Caco-2 (cell line): ENCODE results near the gene HIGD2B. TPM values are rescaled to one million over a fixed set of nuclear protein-coding genes. Genes with fewer than 3 reads are reported as not detected.

Source experiments
- BruUV-seq: library from RNA; stranded (reverse); fragments of 400-500 nt; replicated peaks from 2 replicates; lab custom pipeline; 2021; lab: Mats Ljungman, UMichigan
- CTCF ChIA-PET: fragments of 300-600 bp; sonication (Branson Sonifier 250); formaldehyde crosslinking; loops from one replicate; lab custom pipeline; 2022; ENCODE audit warnings: antibody characterized with exemption; lab: Charles Lee
- POLR2A ChIA-PET: fragments of 300-600 bp; sonication (Branson Sonifier 250); formaldehyde crosslinking; loops from one replicate; lab custom pipeline; 2022; ENCODE audit warnings: antibody characterized with exemption; lab: Charles Lee
- DNase-seq, 2 experiments: peaks; one replicate each; pipeline versions ENCODE4 v3.0.0 to v3.0.0-alpha.2; 2020 to 2022
- H3K27me3 ChIP-seq: replicated peaks from 2 replicates; pipeline ENCODE4 v1.6.0; 2011; ENCODE audit warnings: low read length; ENCODE audit not compliant: control insufficient read depth, insufficient read depth
- H3K36me3 ChIP-seq: 2 replicates; pipeline ENCODE4 v1.5.1; 2011; ENCODE audit warnings: low read length; ENCODE audit not compliant: control insufficient read depth, insufficient read depth
- H3K4me1 ChIP-seq: fragments of 250-450 bp; sonication (Bioruptor Pico); 2 replicates; pipeline ENCODE4 v1.5.1; 2020; ENCODE audit warnings: mild to moderate bottlenecking
- H3K4me3 ChIP-seq: 2 replicates; pipeline ENCODE4 v1.5.1; 2011; ENCODE audit warnings: low read depth, mild to moderate bottlenecking, control low read depth, low read length
- H3K9me3 ChIP-seq: fragments of 250-450 bp; sonication (Bioruptor Pico); 2 replicates; pipeline ENCODE4 v1.5.1; 2020; ENCODE audit warnings: mild to moderate bottlenecking, moderate library complexity
- H3K27ac Mint-ChIP-seq: one replicate; pipeline ENCODE4 v1.8.0; 2022; ENCODE audit warnings: mixed read lengths; ENCODE audit not compliant: unreplicated experiment
- H3K27me3 Mint-ChIP-seq: one replicate; pipeline ENCODE4 v1.8.0; 2022; ENCODE audit warnings: mixed read lengths; ENCODE audit not compliant: insufficient read depth, unreplicated experiment
- H3K36me3 Mint-ChIP-seq: one replicate; pipeline ENCODE4 v1.8.0; 2022; ENCODE audit warnings: mild to moderate bottlenecking, mixed read lengths; ENCODE audit not compliant: insufficient read depth, unreplicated experiment
- H3K4me1 Mint-ChIP-seq: one replicate; pipeline ENCODE4 v1.8.0; 2022; ENCODE audit warnings: low read depth, mixed read lengths; ENCODE audit not compliant: unreplicated experiment
- H3K4me3 Mint-ChIP-seq: one replicate; pipeline ENCODE4 v1.8.0; 2022; ENCODE audit warnings: mild to moderate bottlenecking, moderate library complexity, mixed read lengths; ENCODE audit not compliant: unreplicated experiment
- H3K9me3 Mint-ChIP-seq: one replicate; pipeline ENCODE4 v1.8.0; 2022; ENCODE audit warnings: mixed read lengths; ENCODE audit not compliant: unreplicated experiment
- CTCF ChIP-seq, 2 experiments: fragments of 200-600 bp in 1 of 2; IDR thresholded peaks; 1 replicate in 1 of 2; 2 replicates in 1 of 2; pipeline versions ENCODE4 v1.5.1 to v1.8.0; 2011 to 2022; ENCODE audit warnings: antibody characterized with exemption in 1 of 2, control low read depth in 1 of 2, inconsistent platforms in 1 of 2, low read depth in 1 of 2, low read length in 1 of 2, mild to moderate bottlenecking in 1 of 2, moderate library complexity in 1 of 2; ENCODE audit not compliant: insufficient read depth in 1 of 2, severe bottlenecking in 1 of 2, unreplicated experiment in 1 of 2
- intact Hi-C: fragments of 100-400 bp; cut with micrococcal nuclease; formaldehyde crosslinking; loops from one replicate; pipeline ENCODE4 v1.10.0; 2022; ENCODE audit not compliant: unreplicated experiment
- total RNA-seq: library from RNA; stranded (reverse); gene quantifications from 2 replicates; pipeline ENCODE4 v1.2.3, GENCODE V29; 2022

The HIGD2B gene
- total RNA-seq, 1 experiment from 2014 or later = not detected

GRCh38 chr15:72690938-72691337 is 5.0 kb upstream of the HIGD2B start:
- no peaks in the 10 kb centered on the region for H3K4me1 Mint-ChIP-seq
- no peaks in the 10 kb centered on the region for H3K27me3 ChIP-seq
- no peaks in the 10 kb centered on the region for H3K27me3 Mint-ChIP-seq
- no peak overlapping the region for H3K27ac Mint-ChIP-seq
- BruUV-seq = no TSS peak
- H3K36me3 ChIP-seq = no peaks in the 10 kb centered on the region
- no peaks in the 10 kb centered on the region for H3K4me1 ChIP-seq
- intact Hi-C loops = no loop called here
- H3K4me3 ChIP-seq = no peak overlapping the region
- no peaks in the 10 kb centered on the region for H3K9me3 ChIP-seq
- POLR2A ChIA-PET = no interaction called here
- no peak for DNase-seq
- TF ChIP-seq CTCF (IDR thresholded peaks at IDR 0.05; ENCODE audit: insufficient read depth in 1 of 2, low read depth in 1 of 2, low read length in 1 of 2, severe bottlenecking in 1 of 2, unreplicated experiment in 1 of 2) = no peak
- peaks cover 7% of the 10 kb centered on the region for H3K36me3 Mint-ChIP-seq
- CTCF ChIA-PET = interaction anchor here (0.6 kb wide), 1 partner anchor 23 kb away, joined by 8 read pairs; no protein-coding TSS in a partner anchor
- H3K4me3 Mint-ChIP-seq = no peak overlapping the region
- H3K9me3 Mint-ChIP-seq = no peaks in the 10 kb centered on the region

- Histone ChIP-seq H3K4me3 (no peak overlapping the region), H3K4me1 (no peaks in the 10 kb centered on the region), H3K36me3 (no peaks in the 10 kb centered on the region), H3K9me3 (no peaks in the 10 kb centered on the region), H3K27me3 (no peaks in the 10 kb centered on the region)
- Mint-ChIP-seq H3K27me3 (no peaks in the 10 kb centered on the region), H3K4me1 (no peaks in the 10 kb centered on the region), H3K4me3 (no peak overlapping the region), H3K27ac (no peak overlapping the region), H3K9me3 (no peaks in the 10 kb centered on the region), H3K36me3 (peaks cover 9% of the 10 kb centered on the region)
- DNase-seq = no peak
- CTCF ChIA-PET = no interaction called here
- TF ChIP-seq CTCF (IDR thresholded peaks at IDR 0.05; ENCODE audit: insufficient read depth in 1 of 2, low read depth in 1 of 2, low read length in 1 of 2, severe bottlenecking in 1 of 2, unreplicated experiment in 1 of 2) = no peak
- POLR2A ChIA-PET = no interaction called here
- BruUV-seq = no TSS peak
- intact Hi-C loops = no loop called here
Measured at GRCh38 chr15:72688697-72689096, 2.7 kb upstream of the HIGD2B start.

GRCh38 chr15:72685301-72685924 is 569 bp downstream of the HIGD2B start:
- no peaks in the 10 kb centered on the region for H3K4me1 Mint-ChIP-seq
- ChIA-PET CTCF (interaction anchor here (0.5 to 1.7 kb wide), 4 partner anchors 15 to 366 kb away, joined by 7 to 9 read pairs (median 8); no protein-coding TSS in a partner anchor), POLR2A (interaction anchor here (0.6 kb wide), 1 partner anchor 412 kb away, joined by 3 read pairs; no protein-coding TSS in a partner anchor)
- H3K9me3 Mint-ChIP-seq = no peaks in the 10 kb centered on the region
- Histone ChIP-seq H3K36me3 (no peaks in the 10 kb centered on the region), H3K9me3 (no peaks in the 10 kb centered on the region), H3K27me3 (no peaks in the 10 kb centered on the region), H3K4me1 (no peaks in the 10 kb centered on the region), H3K4me3 (peak overlapping the region; percentile 58)
- intact Hi-C loops = no loop called here
- H3K4me3 Mint-ChIP-seq = peak overlapping the region; percentile 96
- peak overlapping the region; percentile 96 for H3K27ac Mint-ChIP-seq
- peaks cover 9% of the 10 kb centered on the region for H3K36me3 Mint-ChIP-seq
- no peak for TF ChIP-seq CTCF (IDR thresholded peaks at IDR 0.05; ENCODE audit: insufficient read depth in 1 of 2, low read depth in 1 of 2, low read length in 1 of 2, severe bottlenecking in 1 of 2, unreplicated experiment in 1 of 2)
- H3K27me3 Mint-ChIP-seq = no peaks in the 10 kb centered on the region
- DNase-seq = no peak
- TSS peak; percentile 96 for BruUV-seq
